Measurements from ENCODE around the gene OR6C76. TPM values are rescaled to one million over a fixed set of nuclear protein-coding genes. Genes with fewer than 3 reads are reported as not detected.

The OR6C76 gene
- total RNA-seq: not detected
- not detected for polyA plus RNA-seq (2013, experiment 1 of 2)
- polyA plus RNA-seq (2013, experiment 2 of 2): not detected
- long read RNA-seq, experiment 1: 0 reads
- long read RNA-seq, experiment 2: 0 reads
- long read RNA-seq, experiment 3: 0 reads
- long read RNA-seq, experiment 4: 0 reads

DNA sequence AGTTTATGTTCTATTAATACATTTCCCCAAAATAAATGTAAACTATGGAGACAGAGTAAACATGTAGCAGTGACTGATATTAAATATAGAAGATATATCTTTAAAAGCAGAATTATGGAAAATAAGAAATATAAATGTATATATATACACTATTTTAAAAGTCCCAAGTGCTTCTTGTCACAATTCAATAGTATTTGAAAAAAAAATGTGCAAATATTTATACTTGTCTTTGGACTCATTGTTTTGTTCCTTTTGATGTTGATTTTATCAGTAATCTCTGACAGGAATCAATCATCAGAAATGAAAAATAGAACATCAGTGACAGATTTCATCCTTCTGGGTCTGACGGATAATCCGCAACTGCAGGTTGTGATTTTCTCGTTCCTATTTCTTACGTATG is at the start of gene OR6C76:
OR6C76 (plus strand) TSS at position 301 of the 400 bp plus-strand sequence; CDS start at position 301, 0 bp downstream.
- Mint-ChIP-seq H3K4me3 (no peak within 1 kb of the TSS), H3K4me1 (peaks cover 7% of the 10 kb centered on the region), H3K36me3 (ENCODE audit: low read depth) (no peaks in the 10 kb centered on the region), H3K27ac (no peak within 1 kb of the TSS), H3K27me3 (ENCODE audit: insufficient read depth) (no peaks in the 10 kb centered on the region), H3K9me3 (no peaks in the 10 kb centered on the region)
- Histone ChIP-seq H3K9ac (ENCODE audit: extremely low read depth, low read length, poor library complexity, severe bottlenecking) (no peak within 1 kb of the TSS), H3K36me3 (ENCODE audit: control insufficient read depth, insufficient read depth, low read length) (no peaks in the 10 kb centered on the region), H3K9me3 (ENCODE audit: control insufficient read depth, low read length) (no peaks in the 10 kb centered on the region), H3K4me1 (ENCODE audit: control insufficient read depth, insufficient read depth, low read length) (no peaks in the 10 kb centered on the region), H3K27me3 (ENCODE audit: control insufficient read depth, insufficient read depth, low read length, poor library complexity, severe bottlenecking) (no peaks in the 10 kb centered on the region), H3K27ac (ENCODE audit: low read depth, low read length) (no peak within 1 kb of the TSS), H3K4me3 (ENCODE audit: low read length) (no peak within 1 kb of the TSS)
- WGBS, 2 experiments (ENCODE audit: insufficient coverage in 1 of 2, insufficient read length in 1 of 2): 91 to 92% methylated on average over 4 of the region's 4 CpGs
- TF ChIP-seq, protein P1, sequence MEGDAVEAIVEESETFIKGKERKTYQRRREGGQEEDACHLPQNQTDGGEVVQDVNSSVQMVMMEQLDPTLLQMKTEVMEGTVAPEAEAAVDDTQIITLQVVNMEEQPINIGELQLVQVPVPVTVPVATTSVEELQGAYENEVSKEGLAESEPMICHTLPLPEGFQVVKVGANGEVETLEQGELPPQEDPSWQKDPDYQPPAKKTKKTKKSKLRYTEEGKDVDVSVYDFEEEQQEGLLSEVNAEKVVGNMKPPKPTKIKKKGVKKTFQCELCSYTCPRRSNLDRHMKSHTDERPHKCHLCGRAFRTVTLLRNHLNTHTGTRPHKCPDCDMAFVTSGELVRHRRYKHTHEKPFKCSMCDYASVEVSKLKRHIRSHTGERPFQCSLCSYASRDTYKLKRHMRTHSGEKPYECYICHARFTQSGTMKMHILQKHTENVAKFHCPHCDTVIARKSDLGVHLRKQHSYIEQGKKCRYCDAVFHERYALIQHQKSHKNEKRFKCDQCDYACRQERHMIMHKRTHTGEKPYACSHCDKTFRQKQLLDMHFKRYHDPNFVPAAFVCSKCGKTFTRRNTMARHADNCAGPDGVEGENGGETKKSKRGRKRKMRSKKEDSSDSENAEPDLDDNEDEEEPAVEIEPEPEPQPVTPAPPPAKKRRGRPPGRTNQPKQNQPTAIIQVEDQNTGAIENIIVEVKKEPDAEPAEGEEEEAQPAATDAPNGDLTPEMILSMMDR (conservative IDR thresholded peaks at IDR 0.05): no peak
- no peak for DNase-seq

GRCh38 chr12:55385891-55386290 is 40.2 kb upstream of the OR6C76 start:
- Mint-ChIP-seq H3K4me3 (no peak overlapping the region), H3K27ac (no peak overlapping the region)

DNA sequence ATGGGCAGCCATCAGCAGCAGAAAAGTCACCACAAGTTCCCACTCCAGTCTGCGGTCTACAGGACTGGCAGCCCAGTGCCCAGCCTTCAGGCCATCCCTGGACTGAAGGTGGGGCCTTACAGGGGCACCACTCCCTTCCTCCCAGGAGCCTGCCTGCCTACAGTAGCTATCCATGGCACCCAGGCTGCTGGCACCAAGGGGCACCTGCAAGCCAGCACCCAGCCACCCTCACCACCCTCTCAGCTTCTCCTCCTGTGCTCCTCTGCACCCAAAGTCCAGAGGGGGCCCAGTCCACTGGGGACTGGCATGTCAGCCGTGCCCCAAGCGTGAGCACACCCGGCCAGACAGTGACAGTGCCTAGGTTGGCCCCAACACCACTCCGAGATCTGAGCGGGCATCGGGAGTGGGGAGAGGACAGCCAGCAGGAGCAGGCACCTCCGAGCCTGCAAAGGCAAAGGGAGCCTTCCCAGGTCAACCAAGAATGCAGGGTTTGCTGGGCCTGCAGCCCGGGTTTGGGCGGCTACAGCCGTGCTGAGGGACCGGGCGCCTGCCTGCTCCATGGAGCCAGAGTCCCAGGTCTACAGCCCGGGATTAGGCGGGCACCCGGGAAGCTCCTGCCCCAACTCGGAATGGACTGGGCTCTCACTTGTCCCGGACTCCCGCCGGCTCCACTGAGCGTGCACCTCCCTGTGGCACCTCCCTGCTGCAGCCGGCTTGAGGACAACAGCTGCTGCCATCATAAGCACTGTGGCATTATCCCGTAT is 33.8 kb upstream of the OR6C76 start:
- Mint-ChIP-seq H3K9me3 (peaks cover 5% of the 10 kb centered on the region), H3K27ac (no peak overlapping the region), H3K4me3 (no peak overlapping the region), H3K36me3 (ENCODE audit: low read depth) (no peaks in the 10 kb centered on the region), H3K4me1 (no peaks in the 10 kb centered on the region), H3K27me3 (ENCODE audit: insufficient read depth) (no peaks in the 10 kb centered on the region)
- no peak overlapping the region for H3K27ac ChIP-seq (ENCODE audit: low read depth, low read length)
- DNase-seq: peak; percentile 50
- no peaks in the 10 kb centered on the region for H3K9me3 ChIP-seq (ENCODE audit: control insufficient read depth, low read length)
- no peaks in the 10 kb centered on the region for H3K4me1 ChIP-seq (ENCODE audit: control insufficient read depth, insufficient read depth, low read length)
- no peak overlapping the region for H3K9ac ChIP-seq (ENCODE audit: extremely low read depth, low read length, poor library complexity, severe bottlenecking)
- no peaks in the 10 kb centered on the region for H3K36me3 ChIP-seq (ENCODE audit: control insufficient read depth, insufficient read depth, low read length)
- no peak overlapping the region for H3K4me3 ChIP-seq (ENCODE audit: low read length)
- TF ChIP-seq, protein P1 (conservative IDR thresholded peaks at IDR 0.05): no peak
- WGBS, 2 experiments (ENCODE audit: insufficient coverage in 1 of 2, insufficient read length in 1 of 2): 91 to 94% methylated on average over 20 to 23 of the region's 23 CpGs
- H3K27me3 ChIP-seq (ENCODE audit: control insufficient read depth, insufficient read depth, low read length, poor library complexity, severe bottlenecking): no peaks in the 10 kb centered on the region

More at GRCh38 chr12:55385891-55386290, 40.2 kb upstream of the OR6C76 start:
- DNase-seq: peak; percentile 55
- H3K4me1 ChIP-seq (ENCODE audit: control insufficient read depth, insufficient read depth, low read length): no peaks in the 10 kb centered on the region
- no peaks in the 10 kb centered on the region for H3K4me1 Mint-ChIP-seq
- H3K27me3 ChIP-seq (ENCODE audit: control insufficient read depth, insufficient read depth, low read length, poor library complexity, severe bottlenecking): no peaks in the 10 kb centered on the region
- H3K27ac ChIP-seq (ENCODE audit: low read depth, low read length): no peak overlapping the region
- no peak overlapping the region for H3K9ac ChIP-seq (ENCODE audit: extremely low read depth, low read length, poor library complexity, severe bottlenecking)
- no peaks in the 10 kb centered on the region for H3K36me3 Mint-ChIP-seq (ENCODE audit: low read depth)
- no peaks in the 10 kb centered on the region for H3K36me3 ChIP-seq (ENCODE audit: control insufficient read depth, insufficient read depth, low read length)
- H3K27me3 Mint-ChIP-seq (ENCODE audit: insufficient read depth): no peaks in the 10 kb centered on the region
- H3K9me3 ChIP-seq (ENCODE audit: control insufficient read depth, low read length): no peaks in the 10 kb centered on the region
- H3K4me3 ChIP-seq (ENCODE audit: low read length): no peak overlapping the region
- TF ChIP-seq, protein P1 (conservative IDR thresholded peaks at IDR 0.05): peak; percentile 31
- no peaks in the 10 kb centered on the region for H3K9me3 Mint-ChIP-seq
